Erythroblast (primary cell): ENCODE results near the gene IL12B.
"Not testable (repeated sequence)": the region's sequence is repeated elsewhere in the genome, so short reads cannot be mapped to it uniquely, and the experiment has no call there.

Experiments used
- GATA1 ChIP-seq: IDR thresholded peaks from 2 replicates; pipeline ENCODE4 v1.6.1; 2011; ENCODE audit warnings: low read depth, mild to moderate bottlenecking, control low read depth, low read length, moderate library complexity
- POLR2A ChIP-seq: IDR thresholded peaks from 2 replicates; pipeline ENCODE4 v1.6.1; 2011; ENCODE audit warnings: mild to moderate bottlenecking, low read length

- TF ChIP-seq POLR2A, GATA1: not testable (repeated sequence)
Measured at GRCh38 chr5:159266764-159267163, 63.5 kb downstream of the IL12B start.
